ENCODE results near the gene RABL6. TPM values are rescaled to one million over a fixed set of nuclear protein-coding genes. Genes with fewer than 3 reads are reported as not detected.
"Not testable (repeated sequence)": the region's sequence is repeated elsewhere in the genome, so short reads cannot be mapped to it uniquely, and the experiment has no call there.

Gene RABL6
- polyA plus RNA-seq, 1 donor = 97.3 TPM

GRCh38 chr9:136828474-136829140 is 20.9 kb downstream of the RABL6 start:
- Histone ChIP-seq H3K27ac (ENCODE audit: low read length) (no peak overlapping the region), H3K27me3 (ENCODE audit: control insufficient read depth, insufficient read depth, low read length) (no peaks in the 10 kb centered on the region), H3K9me3 (ENCODE audit: control insufficient read depth, low read depth, low read length) (no peaks in the 10 kb centered on the region), H3K4me3 (ENCODE audit: low read length) (no peak overlapping the region), H3K4me1 (ENCODE audit: control insufficient read depth, insufficient read depth, low read length) (no peaks in the 10 kb centered on the region), H3K36me3 (ENCODE audit: control insufficient read depth, insufficient read depth, low read length) (peaks cover 93% of the 10 kb centered on the region)
- no peak for DNase-seq
- 96% methylated on average over 4 of the region's 31 CpGs for WGBS (ENCODE audit: insufficient coverage, low lambda C conversion rate)

DNA sequence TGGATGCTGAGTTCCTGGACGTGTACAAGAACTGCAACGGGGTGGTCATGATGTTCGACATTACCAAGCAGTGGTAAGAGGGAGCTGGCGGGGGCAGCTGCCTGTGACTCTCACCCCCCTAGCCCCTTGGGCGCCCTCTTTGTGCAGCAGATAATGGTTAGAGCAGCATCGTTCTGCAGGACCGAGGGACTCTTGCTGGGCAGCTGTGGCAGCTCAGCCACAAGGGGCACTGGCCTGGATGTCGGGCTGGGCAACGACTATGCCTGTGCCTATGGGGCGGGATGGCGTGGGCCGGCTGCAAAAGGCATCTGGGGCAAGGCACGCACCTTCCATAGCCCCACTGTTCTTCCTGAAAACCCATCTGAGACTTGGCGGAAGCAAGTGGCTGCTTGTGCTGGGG is 21.7 kb downstream of the RABL6 start:
- no peaks in the 10 kb centered on the region for H3K27me3 ChIP-seq (ENCODE audit: control insufficient read depth, insufficient read depth, low read length)
- no peak overlapping the region for H3K4me3 ChIP-seq (ENCODE audit: low read length)
- no CpG with 5 or more reads among the region's 14 CpGs for WGBS (ENCODE audit: insufficient coverage, low lambda C conversion rate)
- no peak for DNase-seq
- peaks cover 91% of the 10 kb centered on the region for H3K36me3 ChIP-seq (ENCODE audit: control insufficient read depth, insufficient read depth, low read length)
- no peaks in the 10 kb centered on the region for H3K4me1 ChIP-seq (ENCODE audit: control insufficient read depth, insufficient read depth, low read length)
- no peak overlapping the region for H3K27ac ChIP-seq (ENCODE audit: low read length)
- H3K9me3 ChIP-seq (ENCODE audit: control insufficient read depth, low read depth, low read length) = no peaks in the 10 kb centered on the region

DNA sequence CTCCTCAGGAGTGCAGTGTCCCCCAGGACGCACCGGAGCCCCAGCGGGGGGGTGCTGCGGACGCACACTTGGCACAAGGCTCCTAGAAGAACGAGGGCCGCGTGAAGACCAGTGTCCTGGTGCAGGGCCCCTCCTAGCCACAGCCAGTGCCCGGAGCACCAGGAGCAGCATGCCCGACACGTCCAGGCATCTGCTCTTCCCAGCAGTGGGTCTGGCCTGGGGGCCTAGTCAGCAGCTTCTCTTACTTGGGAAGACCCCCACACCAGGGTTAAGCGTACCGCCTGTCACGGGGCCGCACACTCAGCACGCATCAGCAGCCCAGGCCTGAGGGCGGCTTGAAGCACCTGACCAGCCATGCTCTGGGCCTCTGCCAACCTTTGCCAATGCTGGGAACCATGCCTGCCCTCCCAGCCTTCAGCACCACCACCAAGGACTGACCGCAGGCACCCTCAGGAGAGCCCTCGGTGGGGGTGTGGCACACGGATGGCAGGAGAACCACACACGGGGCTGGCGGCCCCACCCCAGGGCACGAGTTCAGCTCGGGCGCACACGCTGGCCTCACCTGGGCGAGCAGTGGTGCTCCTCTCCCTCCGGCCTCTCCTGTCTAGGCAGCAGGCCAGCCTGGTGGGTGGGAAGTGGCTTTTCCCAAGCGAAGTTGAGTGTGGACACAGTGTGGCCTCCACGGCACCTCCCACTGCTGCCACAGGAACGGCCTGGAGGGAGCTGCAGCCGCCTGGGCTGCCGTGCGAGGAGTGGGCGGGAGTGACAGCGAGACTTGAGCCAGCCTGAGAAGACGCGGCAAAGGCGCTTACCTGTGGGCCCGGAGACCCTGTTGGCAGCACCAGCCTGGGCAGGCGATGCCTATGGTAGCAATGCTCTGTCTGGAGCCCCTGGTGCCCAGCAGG is 22.5 kb downstream of the RABL6 start:
- WGBS (ENCODE audit: insufficient coverage, low lambda C conversion rate) = no CpG with 5 or more reads among the region's 41 CpGs
- H3K27me3 ChIP-seq (ENCODE audit: control insufficient read depth, insufficient read depth, low read length) = no peaks in the 10 kb centered on the region
- no peak overlapping the region for H3K4me3 ChIP-seq (ENCODE audit: low read length)
- H3K4me1 ChIP-seq (ENCODE audit: control insufficient read depth, insufficient read depth, low read length) = no peaks in the 10 kb centered on the region
- peaks cover 85% of the 10 kb centered on the region for H3K36me3 ChIP-seq (ENCODE audit: control insufficient read depth, insufficient read depth, low read length)
- DNase-seq = no peak
- no peak overlapping the region for H3K27ac ChIP-seq (ENCODE audit: low read length)
- no peaks in the 10 kb centered on the region for H3K9me3 ChIP-seq (ENCODE audit: control insufficient read depth, low read depth, low read length)

- no peak for DNase-seq
- Histone ChIP-seq H3K9me3 (ENCODE audit: control insufficient read depth, low read depth, low read length) (no peaks in the 10 kb centered on the region), H3K27me3 (ENCODE audit: control insufficient read depth, insufficient read depth, low read length) (no peaks in the 10 kb centered on the region), H3K27ac (ENCODE audit: low read length) (no peak overlapping the region), H3K4me3 (ENCODE audit: low read length) (no peak overlapping the region), H3K4me1 (ENCODE audit: control insufficient read depth, insufficient read depth, low read length) (no peaks in the 10 kb centered on the region), H3K36me3 (ENCODE audit: control insufficient read depth, insufficient read depth, low read length) (peaks cover 85% of the 10 kb centered on the region)
- WGBS (ENCODE audit: insufficient coverage, low lambda C conversion rate) = no CpG with 5 or more reads among the region's 30 CpGs
These were observed 23.4 kb downstream of the RABL6 start for GRCh38 chr9:136831002-136831719.

- WGBS (ENCODE audit: insufficient coverage, low lambda C conversion rate) = no CpG with 5 or more reads among the region's 23 CpGs
These were observed 24.0 kb downstream of the RABL6 start for GRCh38 chr9:136831720-136832104.

DNA sequence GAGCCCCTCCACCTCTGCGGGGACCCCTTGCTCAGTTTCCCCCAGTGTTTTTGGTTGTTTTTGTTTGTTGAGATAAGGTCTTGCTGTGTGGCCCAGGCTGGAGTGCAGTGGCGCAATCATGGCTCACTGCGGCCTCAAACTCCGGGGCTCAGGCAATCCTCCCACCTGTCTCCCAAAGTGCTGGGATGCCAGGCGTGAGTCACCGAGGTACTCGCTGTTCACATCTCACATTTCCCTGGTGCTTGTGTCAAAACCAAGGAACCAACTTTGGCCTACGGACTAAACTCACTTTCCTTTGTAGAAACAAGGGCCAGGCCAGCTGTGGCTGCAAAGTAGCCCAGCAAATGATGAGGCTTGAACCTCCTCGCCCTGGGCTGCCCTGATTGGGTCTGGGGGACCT is 24.8 kb downstream of the RABL6 start:
- H3K4me1 ChIP-seq (ENCODE audit: control insufficient read depth, insufficient read depth, low read length) = no peaks in the 10 kb centered on the region
- no CpG with 5 or more reads among the region's 9 CpGs for WGBS (ENCODE audit: insufficient coverage, low lambda C conversion rate)
- H3K36me3 ChIP-seq (ENCODE audit: control insufficient read depth, insufficient read depth, low read length) = peaks cover 79% of the 10 kb centered on the region
- no peaks in the 10 kb centered on the region for H3K27me3 ChIP-seq (ENCODE audit: control insufficient read depth, insufficient read depth, low read length)
- H3K27ac ChIP-seq (ENCODE audit: low read length) = no peak overlapping the region
- DNase-seq = no peak
- H3K9me3 ChIP-seq (ENCODE audit: control insufficient read depth, low read depth, low read length) = no peaks in the 10 kb centered on the region
- no peak overlapping the region for H3K4me3 ChIP-seq (ENCODE audit: low read length)

More at GRCh38 chr9:136831720-136832104, 24.0 kb downstream of the RABL6 start:
- no peak overlapping the region for H3K4me3 ChIP-seq (ENCODE audit: low read length)
- H3K27me3 ChIP-seq (ENCODE audit: control insufficient read depth, insufficient read depth, low read length) = no peaks in the 10 kb centered on the region
- no peaks in the 10 kb centered on the region for H3K9me3 ChIP-seq (ENCODE audit: control insufficient read depth, low read depth, low read length)
- H3K36me3 ChIP-seq (ENCODE audit: control insufficient read depth, insufficient read depth, low read length) = peaks cover 85% of the 10 kb centered on the region
- H3K27ac ChIP-seq (ENCODE audit: low read length) = no peak overlapping the region
- no peak for DNase-seq
- no peaks in the 10 kb centered on the region for H3K4me1 ChIP-seq (ENCODE audit: control insufficient read depth, insufficient read depth, low read length)

DNA sequence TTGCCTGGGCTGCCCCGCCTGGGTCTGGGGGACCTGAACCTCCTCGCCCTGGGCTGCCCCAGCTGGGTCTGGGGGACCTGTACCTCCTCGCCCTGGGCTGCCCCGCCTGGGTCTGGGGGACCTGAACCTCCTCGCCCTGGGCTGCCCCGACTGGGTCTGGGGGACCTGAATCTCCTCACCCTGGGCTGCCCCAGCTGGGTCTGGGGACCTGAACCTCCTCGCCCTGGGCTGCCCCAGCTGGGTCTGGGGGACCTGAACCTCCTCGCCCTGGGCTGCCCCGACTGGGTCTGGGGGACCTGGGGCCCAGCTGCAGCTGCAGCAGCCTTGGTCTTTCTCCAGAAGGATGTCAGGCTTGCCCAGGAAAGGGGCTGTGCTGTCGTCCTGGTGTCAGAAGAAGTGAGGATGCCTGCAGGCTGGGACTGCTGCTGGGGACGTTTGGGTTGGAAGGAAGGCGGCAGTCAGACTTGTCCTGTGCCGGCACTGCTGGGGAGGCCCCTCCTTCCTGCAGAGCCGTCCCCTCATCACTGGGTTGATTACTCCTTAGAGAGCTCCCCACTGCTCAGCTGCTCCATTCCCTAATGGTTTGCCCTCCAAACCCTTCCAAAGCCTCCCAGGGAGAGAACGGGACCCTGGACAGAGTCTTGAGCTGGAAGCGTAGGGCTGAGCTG is 25.8 kb downstream of the RABL6 start:
- H3K4me1 ChIP-seq (ENCODE audit: control insufficient read depth, insufficient read depth, low read length); H3K9me3 ChIP-seq (ENCODE audit: control insufficient read depth, low read depth, low read length); DNase-seq; H3K27ac ChIP-seq (ENCODE audit: low read length); H3K4me3 ChIP-seq (ENCODE audit: low read length); H3K27me3 ChIP-seq (ENCODE audit: control insufficient read depth, insufficient read depth, low read length): not testable (repeated sequence)
- H3K36me3 ChIP-seq (ENCODE audit: control insufficient read depth, insufficient read depth, low read length) = peaks cover 78% of the 10 kb centered on the region
- no CpG with 5 or more reads among the region's 16 CpGs for WGBS (ENCODE audit: insufficient coverage, low lambda C conversion rate)

DNA sequence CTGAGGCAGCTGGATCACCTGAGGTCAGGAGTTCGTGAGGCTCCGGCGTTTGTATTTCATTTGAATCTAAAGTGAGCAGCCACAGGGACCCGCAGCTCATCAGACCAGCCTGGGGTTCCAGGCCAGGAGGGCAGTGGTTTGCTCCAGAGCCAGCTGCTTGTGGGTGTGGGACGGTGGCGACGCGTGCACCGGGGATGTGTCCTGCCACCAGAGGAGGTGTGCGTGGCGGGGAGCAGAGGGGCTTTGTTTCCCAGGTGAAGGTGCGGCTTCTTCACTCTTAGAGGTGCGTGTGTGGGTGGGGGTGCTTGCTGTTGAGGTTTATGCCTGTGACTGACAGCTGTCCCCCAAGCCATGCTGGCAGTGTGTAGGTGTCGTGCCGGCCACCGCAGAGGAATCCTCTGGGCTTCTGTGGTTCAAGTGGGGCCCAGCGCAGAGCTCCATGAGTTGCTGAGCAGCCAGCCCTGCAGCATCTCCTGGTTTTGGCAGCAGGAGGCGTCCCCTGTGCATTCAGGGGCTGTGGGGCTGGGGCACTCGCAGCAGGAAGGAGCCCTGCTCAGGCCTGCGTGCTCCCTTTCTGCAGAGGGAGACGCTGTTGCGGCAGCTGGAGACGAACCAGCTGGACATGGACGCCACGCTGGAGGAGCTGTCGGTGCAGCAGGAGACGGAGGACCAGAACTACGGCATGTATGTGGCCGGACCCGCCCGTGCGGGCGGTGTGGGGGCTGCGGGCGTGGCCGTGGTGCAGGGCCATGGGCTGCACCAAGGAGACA is 27.6 kb downstream of the RABL6 start:
- H3K27me3 ChIP-seq (ENCODE audit: control insufficient read depth, insufficient read depth, low read length) = no peaks in the 10 kb centered on the region
- H3K4me1 ChIP-seq (ENCODE audit: control insufficient read depth, insufficient read depth, low read length) = peaks cover 21% of the 10 kb centered on the region
- no peak overlapping the region for H3K27ac ChIP-seq (ENCODE audit: low read length)
- WGBS (ENCODE audit: insufficient coverage, low lambda C conversion rate) = no CpG with 5 or more reads among the region's 36 CpGs
- H3K4me3 ChIP-seq (ENCODE audit: low read length) = no peak overlapping the region
- no peak for DNase-seq
- H3K36me3 ChIP-seq (ENCODE audit: control insufficient read depth, insufficient read depth, low read length) = peaks cover 77% of the 10 kb centered on the region
- no peaks in the 10 kb centered on the region for H3K9me3 ChIP-seq (ENCODE audit: control insufficient read depth, low read depth, low read length)

GRCh38 chr9:136835932-136836904 is 28.5 kb downstream of the RABL6 start:
- Histone ChIP-seq H3K27ac (ENCODE audit: low read length) (no peak overlapping the region), H3K36me3 (ENCODE audit: control insufficient read depth, insufficient read depth, low read length) (peaks cover 68% of the 10 kb centered on the region)
- no CpG with 5 or more reads among the region's 21 CpGs for WGBS (ENCODE audit: insufficient coverage, low lambda C conversion rate)

More at GRCh38 chr9:136835932-136836904, 28.5 kb downstream of the RABL6 start:
- no peaks in the 10 kb centered on the region for H3K27me3 ChIP-seq (ENCODE audit: control insufficient read depth, insufficient read depth, low read length)
- no peak overlapping the region for H3K4me3 ChIP-seq (ENCODE audit: low read length)
- H3K9me3 ChIP-seq (ENCODE audit: control insufficient read depth, low read depth, low read length) = no peaks in the 10 kb centered on the region
- DNase-seq = no peak
- peaks cover 29% of the 10 kb centered on the region for H3K4me1 ChIP-seq (ENCODE audit: control insufficient read depth, insufficient read depth, low read length)

Measured in large intestine (tissue), 3 donors.